LNCAP (cell line): ENCODE results near the gene GREB1.
A peak's percentile ranks its signal among the peaks of the same experiment; 100 is the strongest.

Source experiments
- TF ChIP-seq, protein P1 (sequence below): fragments of 450-650 bp; IDR thresholded peaks from 2 replicates; pipeline ENCODE4 v1.5.1; 2017; ENCODE audit warnings: mild to moderate bottlenecking

GREB1 gene

DNA sequence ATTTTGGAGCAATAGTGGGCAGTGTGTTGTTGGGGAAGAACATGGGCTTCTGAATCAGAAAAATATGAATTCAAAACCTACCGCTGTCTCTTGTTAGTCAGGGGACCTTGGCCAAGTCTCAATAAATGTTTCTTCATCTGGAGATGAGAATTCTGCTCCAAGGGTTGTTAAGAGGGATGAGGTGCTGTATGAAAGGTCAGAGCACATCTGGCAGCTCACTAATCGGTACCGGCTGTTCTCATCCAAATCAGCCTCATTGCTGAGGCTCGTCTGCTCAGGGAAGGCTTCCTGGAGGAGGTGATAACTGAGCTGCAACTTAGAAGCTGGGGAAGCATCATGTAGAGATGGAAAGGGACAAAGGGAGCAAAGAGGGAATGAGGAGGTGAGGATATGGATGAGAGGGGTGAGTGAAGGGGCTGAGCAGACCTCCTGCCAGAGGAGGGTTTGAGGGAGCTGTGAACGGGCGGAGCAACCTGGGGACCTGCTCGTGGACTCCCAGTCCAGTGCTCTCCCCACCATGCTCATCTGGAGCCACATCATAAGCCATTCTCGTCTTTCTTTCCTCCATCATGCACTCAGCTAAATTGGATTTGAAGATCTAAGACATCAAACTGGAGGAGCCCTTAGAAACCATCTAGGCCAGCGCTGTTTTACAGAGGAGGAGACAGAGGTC is 47.4 kb downstream of the GREB1 start:
- TF ChIP-seq, protein P1, sequence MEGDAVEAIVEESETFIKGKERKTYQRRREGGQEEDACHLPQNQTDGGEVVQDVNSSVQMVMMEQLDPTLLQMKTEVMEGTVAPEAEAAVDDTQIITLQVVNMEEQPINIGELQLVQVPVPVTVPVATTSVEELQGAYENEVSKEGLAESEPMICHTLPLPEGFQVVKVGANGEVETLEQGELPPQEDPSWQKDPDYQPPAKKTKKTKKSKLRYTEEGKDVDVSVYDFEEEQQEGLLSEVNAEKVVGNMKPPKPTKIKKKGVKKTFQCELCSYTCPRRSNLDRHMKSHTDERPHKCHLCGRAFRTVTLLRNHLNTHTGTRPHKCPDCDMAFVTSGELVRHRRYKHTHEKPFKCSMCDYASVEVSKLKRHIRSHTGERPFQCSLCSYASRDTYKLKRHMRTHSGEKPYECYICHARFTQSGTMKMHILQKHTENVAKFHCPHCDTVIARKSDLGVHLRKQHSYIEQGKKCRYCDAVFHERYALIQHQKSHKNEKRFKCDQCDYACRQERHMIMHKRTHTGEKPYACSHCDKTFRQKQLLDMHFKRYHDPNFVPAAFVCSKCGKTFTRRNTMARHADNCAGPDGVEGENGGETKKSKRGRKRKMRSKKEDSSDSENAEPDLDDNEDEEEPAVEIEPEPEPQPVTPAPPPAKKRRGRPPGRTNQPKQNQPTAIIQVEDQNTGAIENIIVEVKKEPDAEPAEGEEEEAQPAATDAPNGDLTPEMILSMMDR, result no peak

DNA sequence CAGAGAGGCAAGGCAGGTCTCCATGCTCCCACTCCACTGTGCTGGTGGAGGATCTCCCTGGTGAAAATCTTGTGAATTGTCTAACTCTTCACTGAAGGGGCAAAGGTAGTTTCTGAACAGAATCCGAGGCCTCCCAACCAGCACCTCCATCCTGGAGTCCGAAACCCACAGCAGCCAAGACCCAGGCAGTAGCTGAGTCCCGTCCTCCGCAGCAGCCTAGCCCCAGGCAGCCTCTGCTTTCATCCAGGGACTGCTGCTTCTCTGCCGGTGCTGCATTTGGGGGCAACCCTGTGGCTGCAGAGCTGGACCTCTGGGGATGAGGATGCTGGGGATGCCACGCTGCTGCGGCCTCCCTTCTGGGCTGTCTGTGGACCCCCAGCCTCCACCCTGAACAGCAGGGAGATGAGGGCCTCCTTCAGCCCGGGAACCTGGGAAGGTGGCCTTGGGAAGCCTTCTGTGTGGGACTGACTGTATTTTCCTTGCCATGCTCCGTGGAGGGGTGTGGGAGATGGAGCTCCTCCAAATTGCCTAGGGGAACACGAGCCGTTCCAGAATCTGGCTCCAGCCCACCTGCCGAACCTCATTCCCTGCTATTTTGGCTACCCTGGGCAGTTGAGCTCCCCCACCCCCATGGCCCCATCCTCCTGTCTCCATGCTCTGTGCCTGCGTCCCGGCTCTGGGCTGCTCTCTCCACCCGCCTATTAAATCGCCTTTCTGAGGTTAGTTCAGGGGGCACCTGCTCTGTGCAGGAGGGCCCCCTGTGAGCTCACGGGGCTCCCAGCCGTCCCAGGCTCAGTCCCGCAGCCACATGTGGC is 48.2 kb downstream of the GREB1 start:
- TF ChIP-seq, protein P1, result no peak

DNA sequence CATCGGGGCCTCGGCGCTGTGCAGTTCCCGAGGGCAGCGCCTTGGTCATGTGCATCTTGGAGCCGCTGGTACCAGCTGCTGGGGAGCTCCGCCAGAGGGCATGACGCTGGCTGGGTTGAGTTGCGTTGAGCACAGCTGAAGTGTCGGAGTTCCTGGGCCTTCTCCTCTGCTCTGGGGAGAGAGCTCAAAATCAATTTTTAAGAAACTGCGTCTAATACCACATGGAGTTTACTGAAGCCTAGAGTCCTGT is 48.7 kb downstream of the GREB1 start:
- TF ChIP-seq, protein P1, result no peak

DNA sequence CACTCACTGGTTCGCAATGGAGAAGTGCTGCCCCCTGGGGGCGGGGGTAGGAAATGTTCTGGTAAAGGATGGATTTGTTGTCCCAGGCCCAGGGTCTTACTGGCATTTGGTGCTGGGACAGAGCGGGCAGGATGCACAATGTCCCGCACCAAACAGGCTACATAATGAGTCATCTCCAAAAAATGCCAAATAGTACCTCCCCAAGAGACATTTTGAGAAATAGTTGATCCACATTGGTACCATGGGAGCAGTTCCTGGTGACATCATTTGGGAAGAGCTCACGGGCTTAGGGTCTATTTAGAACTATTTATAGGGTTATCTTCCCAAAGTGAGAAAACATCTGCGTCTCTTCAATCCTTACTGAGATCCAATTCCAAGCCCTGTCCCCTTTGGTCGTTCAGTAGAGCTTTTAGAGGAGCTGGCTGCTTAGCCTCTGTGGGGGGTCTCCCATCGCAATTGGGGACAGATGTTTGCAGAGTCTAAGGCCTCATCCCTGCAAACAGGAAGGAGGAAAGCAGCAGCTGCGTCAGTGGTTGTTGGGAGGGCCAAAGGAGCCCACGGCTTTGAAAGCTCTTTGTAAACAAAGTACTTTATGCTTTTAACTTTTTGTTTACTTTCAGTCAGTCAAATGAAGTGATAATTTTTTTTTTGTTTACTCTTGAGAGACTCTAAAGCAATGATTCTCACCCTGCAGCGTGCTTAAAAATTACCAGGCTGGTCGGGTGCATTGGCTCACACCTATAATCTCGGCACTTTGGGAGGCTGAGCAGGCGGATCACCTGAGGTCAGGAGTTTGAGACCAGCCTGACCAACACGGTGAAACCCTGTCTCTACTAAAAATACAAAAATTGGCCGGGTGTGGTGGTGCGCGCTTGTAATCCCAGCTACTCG is 49.3 kb downstream of the GREB1 start:
- TF ChIP-seq, protein P1, result peak; percentile 80

DNA sequence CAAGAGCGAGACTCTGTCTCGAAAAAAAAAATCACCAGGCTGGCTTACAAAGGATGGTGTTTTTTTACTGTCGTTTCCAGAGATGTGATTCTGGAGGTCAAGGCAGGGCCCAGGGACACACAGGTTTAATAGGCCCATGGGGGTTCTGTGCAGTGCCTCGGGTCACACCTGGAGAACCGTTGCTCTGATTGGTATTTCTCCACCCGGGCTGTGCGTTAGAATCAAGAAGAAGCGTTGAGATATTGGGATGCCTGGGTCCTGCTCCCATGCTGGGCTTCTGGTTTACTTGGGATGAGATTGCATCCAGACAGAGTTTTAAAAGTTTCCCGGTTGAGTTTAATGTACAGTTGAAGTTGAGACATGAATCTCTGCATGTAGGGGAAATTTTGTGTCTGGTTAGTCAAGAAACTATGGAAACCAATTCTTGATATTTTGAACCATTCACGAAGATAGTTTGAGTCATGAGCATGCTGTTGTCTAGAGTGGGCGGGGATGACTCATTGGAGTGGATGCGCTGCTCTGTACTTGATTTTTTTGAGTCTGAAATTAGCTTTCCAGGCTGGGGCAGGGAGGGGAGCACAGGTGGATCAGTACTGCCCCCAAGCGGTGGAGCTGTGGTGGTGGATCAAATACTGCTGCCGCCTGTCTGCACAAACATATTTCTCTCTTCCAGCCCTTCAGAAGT is 50.1 kb downstream of the GREB1 start:
- TF ChIP-seq, protein P1, result peak; percentile 82

DNA sequence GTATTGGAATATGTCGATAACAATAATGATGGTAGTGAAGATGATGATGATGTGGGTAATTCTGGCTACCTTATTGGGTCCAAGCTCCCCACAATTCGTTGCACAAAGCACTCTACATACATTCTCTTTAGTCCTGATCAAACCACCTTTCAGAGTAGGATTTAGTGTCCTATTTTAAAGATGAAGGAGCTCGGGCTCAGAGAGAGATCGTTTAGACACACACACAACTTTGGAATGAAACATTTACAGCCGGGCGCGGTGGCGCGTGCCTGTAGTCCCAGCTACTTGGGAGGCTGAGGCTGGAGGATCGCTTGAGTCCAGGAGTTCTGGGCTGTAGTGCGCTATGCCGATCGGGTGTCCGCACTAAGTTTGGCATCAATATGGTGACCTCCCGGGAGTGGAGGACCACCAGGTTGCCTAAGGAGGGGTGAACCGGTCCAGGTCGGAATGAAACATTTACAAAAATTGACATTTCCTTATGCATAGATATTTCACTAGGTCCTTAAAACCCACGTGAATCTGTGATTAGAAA is 50.7 kb downstream of the GREB1 start:
- TF ChIP-seq, protein P1, result no peak

DNA sequence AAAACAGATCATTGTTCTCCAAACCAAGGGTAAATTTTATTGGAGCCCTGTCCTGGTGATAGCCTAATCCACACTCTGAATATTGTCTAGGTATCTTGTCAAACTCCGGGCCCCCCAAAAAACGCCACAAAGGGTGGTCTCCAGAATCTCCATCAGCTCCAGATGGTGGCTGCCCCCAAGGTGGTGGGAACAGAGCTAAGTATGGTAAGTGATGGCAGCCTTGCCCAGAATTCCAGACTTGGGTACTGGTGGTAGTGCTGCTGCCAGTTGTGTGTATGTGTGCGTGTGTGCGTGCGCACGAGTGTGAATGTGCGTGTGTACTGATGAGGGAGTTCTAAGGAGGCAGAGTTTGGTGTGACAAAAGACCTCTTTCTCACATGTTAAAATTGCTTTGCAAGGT is 51.2 kb downstream of the GREB1 start:
- TF ChIP-seq, protein P1, result no peak
